HEK293T (cell line): ENCODE data around the gene ZDHHC17.

Source experiments
- BHLHE40 ChIP-seq: fragments of 450-650 bp; IDR thresholded peaks from 2 replicates; pipeline ENCODE4 v1.6.1; 2016; ENCODE audit warnings: mild to moderate bottlenecking, moderate library complexity, borderline replicate concordance
- FOXA1 ChIP-seq: fragments of 450-650 bp; IDR thresholded peaks from 2 replicates; pipeline ENCODE4 v1.6.1; 2016; ENCODE audit warnings: mild to moderate bottlenecking
- FOXM1 ChIP-seq: fragments of 450-650 bp; IDR thresholded peaks from 2 replicates; pipeline ENCODE4 v1.6.1; 2017; ENCODE audit warnings: mild to moderate bottlenecking, borderline replicate concordance
- NFRKB ChIP-seq: fragments of 450-650 bp; IDR thresholded peaks from 2 replicates; pipeline ENCODE4 v1.6.1; 2016; ENCODE audit warnings: mild to moderate bottlenecking, moderate library complexity
- SP1 ChIP-seq: fragments of 450-650 bp; IDR thresholded peaks from 2 replicates; pipeline ENCODE4 v1.6.1; 2017
- ZNF384 ChIP-seq: fragments of 450-650 bp; IDR thresholded peaks from 2 replicates; pipeline ENCODE4 v1.6.1; 2016

DNA sequence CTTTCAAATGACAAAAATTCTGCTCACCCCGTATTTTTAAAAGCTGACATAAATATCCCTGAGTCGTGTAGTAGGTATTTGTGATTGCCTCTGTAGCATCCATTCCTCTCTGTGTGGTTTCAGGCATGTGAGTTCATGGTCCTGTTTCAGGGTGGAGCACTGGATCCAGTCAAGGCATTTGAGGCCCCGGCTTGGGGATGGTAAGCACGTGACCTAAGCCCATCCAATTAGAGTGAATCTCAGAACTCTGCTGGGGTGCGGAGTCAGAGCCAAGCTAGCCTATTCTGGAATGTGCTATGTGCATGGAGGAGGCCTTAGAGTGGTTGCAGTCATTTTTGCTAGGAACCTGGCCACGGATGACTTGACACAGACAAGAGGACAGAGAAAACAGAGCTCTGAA is 119.2 kb downstream of the ZDHHC17 start:
- TF ChIP-seq SP1: no peak
- TF ChIP-seq FOXM1: no peak
- no peak for TF ChIP-seq NFRKB
- no peak for TF ChIP-seq BHLHE40
- TF ChIP-seq FOXA1: no peak
- TF ChIP-seq ZNF384: no peak
